ENCODE measurements around the gene TMEM167A. TPM values are rescaled to one million over a fixed set of nuclear protein-coding genes. Genes with fewer than 3 reads are reported as not detected.

The TMEM167A gene
- total and polyA plus RNA-seq, 5 donors from 2014 or later = 46.7 to 89.5 (median 71.0) TPM

- Histone ChIP-seq H3K27me3 (ENCODE audit: control insufficient read depth, insufficient read depth, low read length) (no peaks in the 10 kb centered on the region), H3K9me3 (ENCODE audit: control insufficient read depth in 2 of 2, low read length in 2 of 2) (no peaks in the 10 kb centered on the region), H3K4me1 (ENCODE audit: control insufficient read depth, insufficient read depth, low read length, poor library complexity, severe bottlenecking) (no peaks in the 10 kb centered on the region), H3K36me3 (ENCODE audit: control insufficient read depth, insufficient read depth, low read length) (peaks cover 12% of the 10 kb centered on the region), H3K4me3 (ENCODE audit: low read depth, low read length) (no peak overlapping the region), H3K27ac (ENCODE audit: insufficient read depth, low read length, poor library complexity, severe bottlenecking) (no peak overlapping the region)
- no peak overlapping the region for H3K27ac Mint-ChIP-seq
- peaks cover 0 to 2% (median 0%) of the 10 kb centered on the region in 7 donors for H3K9me3 Mint-ChIP-seq
- ATAC-seq (ENCODE audit: low read depth in 2 of 2) (no peak), DNase-seq (no peak)
- H3K4me3 Mint-ChIP-seq = no peak overlapping the region
- H3K4me1 Mint-ChIP-seq = peaks cover 0 to 9% (median 4%) of the 10 kb centered on the region in 4 donors
- peaks cover 12% of the 10 kb centered on the region for H3K36me3 Mint-ChIP-seq
- H3K27me3 Mint-ChIP-seq = no peaks in the 10 kb centered on the region
Measured at GRCh38 chr5:83048811-83049210, 28.4 kb downstream of the TMEM167A start.

- Mint-ChIP-seq H3K27ac (no peak overlapping the region), H3K27me3 (no peaks in the 10 kb centered on the region), H3K9me3 (peaks cover 0 to 2% (median 0%) of the 10 kb centered on the region in 7 donors), H3K36me3 (peaks cover 9% of the 10 kb centered on the region), H3K4me3 (no peak overlapping the region), H3K4me1 (peaks cover 0 to 8% (median 3%) of the 10 kb centered on the region in 4 donors)
- Histone ChIP-seq H3K4me3 (ENCODE audit: low read depth, low read length) (no peak overlapping the region), H3K27me3 (ENCODE audit: control insufficient read depth, insufficient read depth, low read length) (no peaks in the 10 kb centered on the region), H3K27ac (ENCODE audit: insufficient read depth, low read length, poor library complexity, severe bottlenecking) (no peak overlapping the region), H3K9me3 (ENCODE audit: control insufficient read depth in 2 of 2, low read length in 2 of 2) (no peaks in the 10 kb centered on the region), H3K4me1 (ENCODE audit: control insufficient read depth, insufficient read depth, low read length, poor library complexity, severe bottlenecking) (no peaks in the 10 kb centered on the region), H3K36me3 (ENCODE audit: control insufficient read depth, insufficient read depth, low read length) (peaks cover 12% of the 10 kb centered on the region)
- ATAC-seq (ENCODE audit: low read depth in 2 of 2) (no peak), DNase-seq (no peak)
Measured at GRCh38 chr5:83048277-83048676, 28.9 kb downstream of the TMEM167A start.

DNA sequence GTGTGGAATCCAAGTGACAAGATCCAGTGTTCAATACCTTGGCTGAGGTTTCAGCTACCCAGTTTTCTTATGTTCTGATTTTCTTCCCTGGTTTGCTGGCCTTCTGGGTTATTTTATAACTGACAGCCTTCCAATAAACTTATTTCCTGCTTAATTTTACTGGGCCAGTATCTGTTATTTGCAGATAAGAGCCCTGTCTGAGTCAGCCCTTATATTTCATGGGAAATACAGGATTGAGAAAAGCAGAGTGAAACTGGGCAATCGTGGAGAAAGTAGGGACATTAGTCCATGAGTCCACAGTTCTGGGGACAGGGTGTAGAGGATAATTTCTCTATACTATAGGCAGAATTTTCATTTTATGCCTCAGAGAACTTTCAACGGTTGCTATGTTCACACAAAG is 32.3 kb downstream of the TMEM167A start:
- H3K36me3 ChIP-seq (ENCODE audit: control insufficient read depth, insufficient read depth, low read length) = no peaks in the 10 kb centered on the region
- DNase-seq (no peak), ATAC-seq (ENCODE audit: low read depth in 2 of 2) (no peak)
- H3K4me1 ChIP-seq (ENCODE audit: control insufficient read depth, insufficient read depth, low read length, poor library complexity, severe bottlenecking) = no peaks in the 10 kb centered on the region
- peaks cover 9% of the 10 kb centered on the region for H3K36me3 Mint-ChIP-seq
- no peaks in the 10 kb centered on the region for H3K9me3 ChIP-seq (ENCODE audit: control insufficient read depth in 2 of 2, low read length in 2 of 2)
- no peaks in the 10 kb centered on the region for H3K27me3 Mint-ChIP-seq
- peaks cover 0 to 2% (median 0%) of the 10 kb centered on the region in 7 donors for H3K9me3 Mint-ChIP-seq
- H3K4me3 Mint-ChIP-seq = no peak overlapping the region
- H3K4me1 Mint-ChIP-seq = peaks cover 0 to 2% (median 0%) of the 10 kb centered on the region in 4 donors
- H3K27ac Mint-ChIP-seq = no peak overlapping the region
- H3K27ac ChIP-seq (ENCODE audit: insufficient read depth, low read length, poor library complexity, severe bottlenecking) = no peak overlapping the region
- H3K4me3 ChIP-seq (ENCODE audit: low read depth, low read length) = no peak overlapping the region
- no peaks in the 10 kb centered on the region for H3K27me3 ChIP-seq (ENCODE audit: control insufficient read depth, insufficient read depth, low read length)

DNA sequence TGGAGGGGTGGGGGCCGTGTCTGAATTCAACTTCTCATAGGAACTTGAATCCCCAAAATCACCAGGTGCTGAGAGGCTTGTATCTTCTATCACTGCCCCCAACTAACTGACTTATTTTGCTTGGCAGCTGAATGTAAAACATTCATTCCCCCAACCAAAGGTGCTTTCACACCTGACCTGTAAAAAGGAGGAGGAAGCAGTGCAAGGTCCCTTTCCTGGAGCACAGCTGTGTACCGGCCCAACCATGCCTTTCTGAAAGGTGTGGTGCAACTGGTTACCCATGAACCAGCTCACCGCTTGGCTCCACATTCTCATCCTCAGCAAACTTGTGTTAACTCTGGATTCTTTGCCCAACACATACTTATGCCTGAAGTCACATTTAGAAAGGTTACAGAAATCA is 34.7 kb downstream of the TMEM167A start:
- Mint-ChIP-seq H3K27me3 (no peaks in the 10 kb centered on the region), H3K36me3 (peaks cover 9% of the 10 kb centered on the region), H3K4me1 (peaks cover 0 to 3% (median 2%) of the 10 kb centered on the region in 4 donors), H3K4me3 (no peak overlapping the region), H3K9me3 (peaks cover 0 to 2% (median 0%) of the 10 kb centered on the region in 7 donors), H3K27ac (no peak overlapping the region)
- Histone ChIP-seq H3K4me1 (ENCODE audit: control insufficient read depth, insufficient read depth, low read length, poor library complexity, severe bottlenecking) (no peaks in the 10 kb centered on the region), H3K27ac (ENCODE audit: insufficient read depth, low read length, poor library complexity, severe bottlenecking) (no peak overlapping the region), H3K9me3 (ENCODE audit: control insufficient read depth in 2 of 2, low read length in 2 of 2) (no peaks in the 10 kb centered on the region), H3K27me3 (ENCODE audit: control insufficient read depth, insufficient read depth, low read length) (no peaks in the 10 kb centered on the region), H3K36me3 (ENCODE audit: control insufficient read depth, insufficient read depth, low read length) (no peaks in the 10 kb centered on the region), H3K4me3 (ENCODE audit: low read depth, low read length) (no peak overlapping the region)
- DNase-seq (no peak), ATAC-seq (ENCODE audit: low read depth in 2 of 2) (no peak)

GRCh38 chr5:83038924-83039323 is 38.3 kb downstream of the TMEM167A start:
- no peaks in the 10 kb centered on the region for H3K27me3 ChIP-seq (ENCODE audit: control insufficient read depth, insufficient read depth, low read length)
- Mint-ChIP-seq H3K4me1 (peaks cover 6 to 10% (median 6%) of the 10 kb centered on the region in 4 donors), H3K4me3 (no peak overlapping the region), H3K27ac (no peak overlapping the region), H3K27me3 (no peaks in the 10 kb centered on the region), H3K36me3 (peaks cover 6% of the 10 kb centered on the region), H3K9me3 (no peaks in the 10 kb centered on the region)
- no peak overlapping the region for H3K4me3 ChIP-seq (ENCODE audit: low read depth, low read length)
- DNase-seq = no peak
- no peaks in the 10 kb centered on the region for H3K9me3 ChIP-seq (ENCODE audit: control insufficient read depth in 2 of 2, low read length in 2 of 2)
- no peaks in the 10 kb centered on the region for H3K4me1 ChIP-seq (ENCODE audit: control insufficient read depth, insufficient read depth, low read length, poor library complexity, severe bottlenecking)
- no peak overlapping the region for H3K27ac ChIP-seq (ENCODE audit: insufficient read depth, low read length, poor library complexity, severe bottlenecking)
- H3K36me3 ChIP-seq (ENCODE audit: control insufficient read depth, insufficient read depth, low read length) = no peaks in the 10 kb centered on the region
- ATAC-seq (ENCODE audit: low read depth in 2 of 2) = no peak

- no peaks in the 10 kb centered on the region for H3K27me3 ChIP-seq (ENCODE audit: control insufficient read depth, insufficient read depth, low read length)
- Mint-ChIP-seq H3K27ac (peak overlapping the region in 1 of 3 donors; percentile 35), H3K27me3 (no peaks in the 10 kb centered on the region), H3K9me3 (no peaks in the 10 kb centered on the region), H3K4me1 (peaks cover 6 to 10% (median 8%) of the 10 kb centered on the region in 4 donors), H3K36me3 (no peaks in the 10 kb centered on the region), H3K4me3 (no peak overlapping the region)
- H3K27ac ChIP-seq (ENCODE audit: insufficient read depth, low read length, poor library complexity, severe bottlenecking) = no peak overlapping the region
- DNase-seq (no peak), ATAC-seq (ENCODE audit: low read depth in 2 of 2) (no peak)
- H3K4me1 ChIP-seq (ENCODE audit: control insufficient read depth, insufficient read depth, low read length, poor library complexity, severe bottlenecking) = no peaks in the 10 kb centered on the region
- no peak overlapping the region for H3K4me3 ChIP-seq (ENCODE audit: low read depth, low read length)
- H3K9me3 ChIP-seq (ENCODE audit: control insufficient read depth in 2 of 2, low read length in 2 of 2) = no peaks in the 10 kb centered on the region
- H3K36me3 ChIP-seq (ENCODE audit: control insufficient read depth, insufficient read depth, low read length) = no peaks in the 10 kb centered on the region
Measured at GRCh38 chr5:83036991-83037575, 40.1 kb downstream of the TMEM167A start.

DNA sequence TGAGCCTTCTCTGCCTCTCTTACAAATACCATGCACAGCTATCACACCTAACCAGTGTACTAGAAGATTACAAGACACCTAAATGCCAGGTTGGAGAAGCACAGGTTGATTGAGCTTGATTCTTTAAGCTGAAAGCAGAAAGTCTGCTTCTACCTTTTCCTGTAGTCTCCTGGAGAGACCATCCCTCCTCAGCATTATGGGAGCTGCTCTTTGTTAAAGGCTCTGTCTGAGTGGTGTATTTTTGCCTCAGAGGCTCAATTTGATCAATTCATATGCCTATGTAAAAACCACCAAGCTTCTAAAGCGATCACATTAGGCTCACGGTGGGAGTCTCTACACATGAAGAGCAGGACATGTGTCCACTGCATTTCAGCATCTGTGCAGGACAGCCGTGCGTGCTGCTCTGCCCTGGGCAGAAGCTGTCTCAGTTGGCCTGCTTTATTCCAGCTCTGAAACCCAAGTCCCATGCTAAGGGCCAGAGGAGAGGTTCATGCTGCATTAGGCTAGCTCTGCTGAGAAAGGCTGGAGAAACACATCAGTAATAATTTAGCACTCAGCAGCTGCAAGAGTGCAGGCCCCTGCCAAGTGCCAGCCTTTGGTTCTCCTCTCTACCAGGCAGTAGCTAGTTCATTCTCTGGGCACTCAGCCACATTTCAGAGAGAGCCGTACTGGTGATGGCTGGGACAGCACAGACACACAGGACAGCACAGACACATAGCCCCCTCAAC is 41.7 kb downstream of the TMEM167A start:
- Mint-ChIP-seq H3K27me3 (no peaks in the 10 kb centered on the region), H3K27ac (peak overlapping the region in 2 of 3 donors; percentile 30 to 39), H3K4me3 (no peak overlapping the region), H3K9me3 (no peaks in the 10 kb centered on the region), H3K36me3 (no peaks in the 10 kb centered on the region), H3K4me1 (peaks cover 6 to 10% (median 8%) of the 10 kb centered on the region in 4 donors)
- ATAC-seq (ENCODE audit: low read depth in 2 of 2) = no peak
- DNase-seq = no peak
- no peaks in the 10 kb centered on the region for H3K4me1 ChIP-seq (ENCODE audit: control insufficient read depth, insufficient read depth, low read length, poor library complexity, severe bottlenecking)
- no peak overlapping the region for H3K27ac ChIP-seq (ENCODE audit: insufficient read depth, low read length, poor library complexity, severe bottlenecking)
- H3K9me3 ChIP-seq (ENCODE audit: control insufficient read depth in 2 of 2, low read length in 2 of 2) = no peaks in the 10 kb centered on the region
- H3K4me3 ChIP-seq (ENCODE audit: low read depth, low read length) = no peak overlapping the region
- no peaks in the 10 kb centered on the region for H3K27me3 ChIP-seq (ENCODE audit: control insufficient read depth, insufficient read depth, low read length)
- H3K36me3 ChIP-seq (ENCODE audit: control insufficient read depth, insufficient read depth, low read length) = no peaks in the 10 kb centered on the region

All from CD4-positive, CD25-positive, alpha-beta regulatory T cell (primary cell).